BE2C (cell line): Measurements from ENCODE around the gene TLE4.

Source experiments
- DNase-seq: peaks from one replicate; pipeline ENCODE4 v3.0.0-alpha.2; 2020
- H3K27me3 ChIP-seq: fragments of 250-450 bp; sonication (Bioruptor Pico); 2 replicates; pipeline ENCODE4 v1.5.1; 2020; ENCODE audit warnings: mild to moderate bottlenecking
- H3K36me3 ChIP-seq: fragments of 250-450 bp; sonication (Bioruptor Pico); 2 replicates; pipeline ENCODE4 v1.5.1; 2020; ENCODE audit warnings: mild to moderate bottlenecking
- H3K4me1 ChIP-seq: fragments of 250-450 bp; sonication (Bioruptor Pico); 2 replicates; pipeline ENCODE4 v1.5.1; 2020
- H3K4me3 ChIP-seq: 2 replicates; pipeline ENCODE4 v1.5.1; 2011; ENCODE audit warnings: low read depth, low read length
- H3K9me3 ChIP-seq: fragments of 250-450 bp; sonication (Bioruptor Pico); 2 replicates; pipeline ENCODE4 v1.5.1; 2020
- CTCF ChIP-seq: IDR thresholded peaks from 2 replicates; pipeline ENCODE4 v1.5.1; 2012; ENCODE audit warnings: mild to moderate bottlenecking, low read depth, low read length

Gene TLE4

GRCh38 chr9:79671558-79671957 lies 99.8 kb downstream of the TLE4 start:
- no peaks in the 10 kb centered on the region for H3K9me3 ChIP-seq
- H3K4me1 ChIP-seq: no peaks in the 10 kb centered on the region; the same call in 1 of the 2 replicates
- TF ChIP-seq CTCF: no peak
- no peak for DNase-seq
- no peak overlapping the region for H3K4me3 ChIP-seq
- H3K27me3 ChIP-seq: no peaks in the 10 kb centered on the region
- H3K36me3 ChIP-seq: peaks cover 29% of the 10 kb centered on the region

GRCh38 chr9:79672236-79672635 lies 100.5 kb downstream of the TLE4 start:
- H3K9me3 ChIP-seq: no peaks in the 10 kb centered on the region
- no peaks in the 10 kb centered on the region for H3K27me3 ChIP-seq
- no peak for TF ChIP-seq CTCF
- no peak overlapping the region for H3K4me3 ChIP-seq
- peaks cover 23% of the 10 kb centered on the region for H3K36me3 ChIP-seq
- no peak for DNase-seq
- no peaks in the 10 kb centered on the region; the same call in 1 of the 2 replicates for H3K4me1 ChIP-seq

- Histone ChIP-seq H3K36me3 (peaks cover 23% of the 10 kb centered on the region), H3K4me3 (no peak overlapping the region), H3K4me1 (no peaks in the 10 kb centered on the region; the same call in 1 of the 2 replicates), H3K9me3 (no peaks in the 10 kb centered on the region), H3K27me3 (no peaks in the 10 kb centered on the region)
- DNase-seq: no peak
- TF ChIP-seq CTCF: no peak
Observed at GRCh38 chr9:79672891-79673290, 101.1 kb downstream of the TLE4 start.

GRCh38 chr9:79673614-79674013 lies 101.8 kb downstream of the TLE4 start:
- Histone ChIP-seq H3K9me3 (no peaks in the 10 kb centered on the region), H3K27me3 (no peaks in the 10 kb centered on the region), H3K4me3 (no peak overlapping the region), H3K36me3 (peaks cover 23% of the 10 kb centered on the region), H3K4me1 (no peaks in the 10 kb centered on the region; the same call in 1 of the 2 replicates)
- DNase-seq: no peak
- no peak for TF ChIP-seq CTCF

- DNase-seq: no peak
- TF ChIP-seq CTCF: no peak
- Histone ChIP-seq H3K36me3 (peaks cover 23% of the 10 kb centered on the region), H3K9me3 (no peaks in the 10 kb centered on the region), H3K27me3 (no peaks in the 10 kb centered on the region), H3K4me1 (no peaks in the 10 kb centered on the region; the same call in 1 of the 2 replicates), H3K4me3 (no peak overlapping the region)
Observed at GRCh38 chr9:79674052-79674777, 102.5 kb downstream of the TLE4 start.

GRCh38 chr9:79681576-79681975 lies 109.8 kb downstream of the TLE4 start:
- Histone ChIP-seq H3K4me3 (no peak overlapping the region), H3K27me3 (no peaks in the 10 kb centered on the region), H3K4me1 (peaks cover 15% of the 10 kb centered on the region), H3K9me3 (no peaks in the 10 kb centered on the region), H3K36me3 (peaks cover 2% of the 10 kb centered on the region)
- TF ChIP-seq CTCF: no peak
- no peak for DNase-seq
